ENCODE results near the gene PRKG1.

PRKG1 gene

GRCh38 chr10:52048051-52048450 lies 973.8 kb downstream of the PRKG1 start:
- DNase-seq: no peak

- no peak for DNase-seq
Observed at GRCh38 chr10:52050429-52051047, 976.3 kb downstream of the PRKG1 start.

GRCh38 chr10:52053497-52053896 lies 979.2 kb downstream of the PRKG1 start:
- DNase-seq: no peak

GRCh38 chr10:52056291-52056690 lies 982.0 kb downstream of the PRKG1 start:
- no peak for DNase-seq

GRCh38 chr10:52059089-52059488 lies 984.8 kb downstream of the PRKG1 start:
- DNase-seq: no peak

- no peak for DNase-seq
Observed at GRCh38 chr10:52063159-52063558, 988.9 kb downstream of the PRKG1 start.

- no peak for DNase-seq
Observed at GRCh38 chr10:52064084-52064845, 990.0 kb downstream of the PRKG1 start.

- DNase-seq: no peak
Observed at GRCh38 chr10:52066383-52066782, 992.1 kb downstream of the PRKG1 start.

- DNase-seq: no peak
Observed at GRCh38 chr10:52068485-52068884, 994.2 kb downstream of the PRKG1 start.

GRCh38 chr10:52071814-52072213 lies 997.5 kb downstream of the PRKG1 start:
- no peak for DNase-seq

- DNase-seq: no peak
Observed at GRCh38 chr10:52074505-52075026, 1000.3 kb downstream of the PRKG1 start.

GRCh38 chr10:52077814-52078213 lies 1003.5 kb downstream of the PRKG1 start:
- DNase-seq: no peak

GRCh38 chr10:52078397-52078937 lies 1004.2 kb downstream of the PRKG1 start:
- DNase-seq: no peak

- no peak for DNase-seq
Observed at GRCh38 chr10:52082307-52082706, 1008.0 kb downstream of the PRKG1 start.

- no peak for DNase-seq
Observed at GRCh38 chr10:52083422-52083821, 1009.1 kb downstream of the PRKG1 start.

- DNase-seq: no peak
Observed at GRCh38 chr10:52092390-52092789, 1018.1 kb downstream of the PRKG1 start.

GRCh38 chr10:52098130-52098529 lies 1023.8 kb downstream of the PRKG1 start:
- DNase-seq: no peak

- DNase-seq: no peak
Observed at GRCh38 chr10:52099026-52099600, 1024.8 kb downstream of the PRKG1 start.

GRCh38 chr10:52100011-52100547 lies 1025.8 kb downstream of the PRKG1 start:
- no peak for DNase-seq

- DNase-seq: no peak
Observed at GRCh38 chr10:52105301-52105700, 1031.0 kb downstream of the PRKG1 start.

GRCh38 chr10:52106011-52106410 lies 1031.7 kb downstream of the PRKG1 start:
- DNase-seq: no peak

- no peak for DNase-seq
Observed at GRCh38 chr10:52106899-52107298, 1032.6 kb downstream of the PRKG1 start.

GRCh38 chr10:52108236-52108635 lies 1033.9 kb downstream of the PRKG1 start:
- DNase-seq: no peak

All from activated naive CD4-positive, alpha-beta T cell (primary cell).